ENCODE data around the gene SLC6A19.
"Not testable (repeated sequence)": the region's sequence is repeated elsewhere in the genome, so short reads cannot be mapped to it uniquely, and the experiment has no call there.

The SLC6A19 gene

DNA sequence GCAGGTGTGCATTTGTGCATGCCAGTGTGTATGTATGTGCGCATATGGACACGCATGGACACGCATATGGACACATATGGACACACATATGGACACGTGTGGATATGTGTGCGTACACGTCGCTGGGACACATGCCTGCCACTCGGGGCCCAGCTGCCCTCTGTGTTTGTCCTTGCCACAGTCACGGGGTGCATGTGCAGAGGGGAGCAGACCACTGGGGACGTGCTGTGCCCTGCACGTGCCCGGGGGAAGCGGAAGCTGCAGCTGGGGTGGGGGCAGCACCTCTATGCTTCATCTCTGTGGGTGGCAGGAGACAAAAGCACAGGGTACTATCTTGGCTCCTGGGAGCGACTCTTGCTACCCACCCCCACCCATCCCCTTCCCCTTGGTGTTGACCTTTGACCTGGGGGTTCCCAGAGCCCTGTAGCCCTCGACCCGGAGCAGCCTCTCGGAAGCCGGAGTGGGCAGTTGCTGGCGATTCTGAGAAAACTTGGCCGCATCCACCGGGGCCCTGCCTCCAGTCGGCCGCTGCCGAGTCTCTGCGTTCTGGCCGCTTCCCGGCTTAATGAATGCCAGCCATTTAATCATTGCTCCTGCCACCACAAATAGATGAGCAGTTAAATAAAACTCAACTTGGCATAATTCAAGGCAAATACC lies 21.4 kb downstream of the SLC6A19 start:
- Mint-ChIP-seq H3K36me3 (ENCODE audit: low read depth) (no peaks in the 10 kb centered on the region), H3K9me3 (no peaks in the 10 kb centered on the region), H3K4me3 (no peak overlapping the region), H3K27ac (no peak overlapping the region), H3K27me3 (no peaks in the 10 kb centered on the region), H3K4me1 (ENCODE audit: low read depth) (no peaks in the 10 kb centered on the region)

DNA sequence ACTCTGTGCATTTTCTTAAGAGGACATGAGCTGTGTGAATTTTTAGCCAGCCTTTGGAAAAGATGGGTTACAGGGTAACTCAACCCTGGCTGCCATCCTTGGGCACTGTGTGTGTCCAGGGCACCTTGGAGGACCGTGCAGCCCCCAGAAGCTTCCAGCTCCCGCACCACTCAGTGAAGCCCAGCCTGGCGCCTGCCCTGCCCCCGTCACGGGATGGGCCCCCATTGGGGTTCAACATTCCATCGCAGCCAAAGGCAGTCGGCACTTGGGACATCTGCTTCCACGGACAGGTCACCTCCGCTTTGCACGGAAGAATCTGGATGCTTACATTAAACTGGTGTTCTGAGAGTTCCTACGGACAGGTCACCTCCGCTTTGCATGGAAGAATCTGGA lies 21.9 kb downstream of the SLC6A19 start:
- H3K27me3 Mint-ChIP-seq: peaks cover 1% of the 10 kb centered on the region
- no peaks in the 10 kb centered on the region for H3K4me1 Mint-ChIP-seq (ENCODE audit: low read depth)

GRCh38 chr5:1224631-1225030 lies 23.2 kb downstream of the SLC6A19 start:
- no peak overlapping the region for H3K4me3 Mint-ChIP-seq
- H3K4me1 Mint-ChIP-seq (ENCODE audit: low read depth): no peaks in the 10 kb centered on the region
- no peaks in the 10 kb centered on the region for H3K9me3 Mint-ChIP-seq
- no peak overlapping the region for H3K27ac Mint-ChIP-seq
- no peaks in the 10 kb centered on the region for H3K36me3 Mint-ChIP-seq (ENCODE audit: low read depth)
- peaks cover 11% of the 10 kb centered on the region for H3K27me3 Mint-ChIP-seq

More for the DNA sequence above, 21.9 kb downstream of the SLC6A19 start:
- H3K4me3 Mint-ChIP-seq: no peak overlapping the region
- H3K27ac Mint-ChIP-seq: no peak overlapping the region
- H3K36me3 Mint-ChIP-seq (ENCODE audit: low read depth): no peaks in the 10 kb centered on the region
- no peaks in the 10 kb centered on the region for H3K9me3 Mint-ChIP-seq

DNA sequence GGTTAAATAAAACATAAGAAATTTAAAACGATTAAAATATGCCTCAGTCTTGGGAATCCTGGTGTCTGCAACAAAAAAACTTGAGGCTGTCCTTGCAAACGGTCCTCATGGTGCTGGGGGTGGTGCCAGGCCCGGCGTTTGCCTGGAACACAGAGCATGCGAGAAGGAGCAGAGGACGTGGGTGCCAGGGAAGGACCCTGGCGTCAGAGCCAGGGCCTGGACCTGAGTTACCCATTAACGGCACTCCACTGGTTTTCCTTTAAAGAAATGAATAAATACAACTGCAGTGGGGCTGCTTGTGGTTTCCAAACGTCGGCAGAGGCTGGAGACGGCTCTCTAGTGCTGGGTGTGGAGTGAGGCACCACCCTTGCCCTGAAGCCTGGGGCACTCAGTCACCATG lies 23.7 kb downstream of the SLC6A19 start, which contains the start of gene SLC6A18:
TSS of gene SLC6A18 (plus strand) at position 301 of the 400 bp plus-strand sequence. CDS start at position 398, 97 bp downstream.
- Mint-ChIP-seq H3K27me3 (peaks cover 11% of the 10 kb centered on the region), H3K9me3 (no peaks in the 10 kb centered on the region), H3K36me3 (ENCODE audit: low read depth) (no peaks in the 10 kb centered on the region), H3K4me1 (ENCODE audit: low read depth) (no peaks in the 10 kb centered on the region), H3K27ac (no peak within 1 kb of the TSS), H3K4me3 (no peak within 1 kb of the TSS)

DNA sequence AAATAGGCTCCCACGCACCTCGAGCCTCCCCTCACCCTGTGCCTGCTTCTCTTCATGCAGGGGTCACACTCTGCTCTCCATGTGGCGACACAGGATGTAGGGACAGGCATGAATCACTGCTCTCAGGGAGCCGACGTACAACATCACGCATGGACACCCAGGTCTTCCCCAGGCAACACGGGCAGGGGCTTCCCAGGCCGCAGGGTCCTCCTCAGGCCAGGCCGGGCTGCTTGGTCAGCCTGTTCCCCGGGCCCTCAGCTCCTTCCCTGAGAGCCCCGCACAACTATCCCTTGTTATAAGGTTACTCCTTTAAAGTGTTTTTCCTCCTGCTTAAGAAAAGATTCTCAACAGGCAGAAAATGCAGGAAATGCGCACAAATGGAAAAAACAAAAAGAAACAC lies 24.8 kb downstream of the SLC6A19 start:
- no peak overlapping the region for H3K4me3 Mint-ChIP-seq
- no peaks in the 10 kb centered on the region for H3K9me3 Mint-ChIP-seq
- no peak overlapping the region for H3K27ac Mint-ChIP-seq
- H3K36me3 Mint-ChIP-seq (ENCODE audit: low read depth): no peaks in the 10 kb centered on the region
- peaks cover 11% of the 10 kb centered on the region for H3K27me3 Mint-ChIP-seq
- H3K4me1 Mint-ChIP-seq (ENCODE audit: low read depth): no peaks in the 10 kb centered on the region

DNA sequence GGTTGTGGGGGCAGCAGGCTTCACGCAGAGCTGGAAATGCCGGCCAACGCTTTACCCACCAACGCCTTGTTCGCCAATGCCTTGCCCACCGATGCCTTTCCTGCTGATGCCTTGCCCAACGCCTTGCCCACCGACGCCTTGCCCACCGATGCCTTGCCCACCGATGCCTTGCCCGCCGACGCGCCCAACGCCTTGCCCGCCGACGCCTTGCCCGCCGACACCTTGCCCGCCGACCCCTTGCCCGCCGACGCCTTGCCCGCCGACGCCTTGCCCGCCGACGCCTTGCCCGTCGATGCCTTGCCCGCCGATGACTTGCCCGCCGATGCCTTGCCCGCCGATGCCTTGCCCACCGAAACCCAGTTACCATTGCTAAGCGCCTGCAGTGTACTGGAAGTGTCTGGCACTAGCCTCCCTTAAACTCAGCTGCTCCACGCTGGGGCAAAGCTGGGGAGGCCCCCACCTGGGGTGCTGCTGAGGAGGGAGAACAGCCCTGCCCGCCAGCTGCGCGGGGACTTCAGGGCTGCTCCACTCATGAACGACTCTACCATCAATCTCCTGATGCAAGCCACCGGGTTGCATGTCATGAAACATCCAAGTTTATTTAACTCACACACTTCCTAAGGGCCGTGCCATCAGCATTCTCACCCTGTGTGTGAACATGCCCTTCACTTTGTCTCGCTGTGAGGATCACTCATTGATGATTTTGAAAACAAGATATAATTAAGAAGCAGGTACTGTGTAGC lies 25.6 kb downstream of the SLC6A19 start:
- no peaks in the 10 kb centered on the region for H3K36me3 Mint-ChIP-seq (ENCODE audit: low read depth)
- H3K27ac Mint-ChIP-seq: no peak overlapping the region
- H3K9me3 Mint-ChIP-seq: no peaks in the 10 kb centered on the region
- no peak overlapping the region for H3K4me3 Mint-ChIP-seq
- H3K4me1 Mint-ChIP-seq (ENCODE audit: low read depth): no peaks in the 10 kb centered on the region
- H3K27me3 Mint-ChIP-seq: peaks cover 11% of the 10 kb centered on the region

DNA sequence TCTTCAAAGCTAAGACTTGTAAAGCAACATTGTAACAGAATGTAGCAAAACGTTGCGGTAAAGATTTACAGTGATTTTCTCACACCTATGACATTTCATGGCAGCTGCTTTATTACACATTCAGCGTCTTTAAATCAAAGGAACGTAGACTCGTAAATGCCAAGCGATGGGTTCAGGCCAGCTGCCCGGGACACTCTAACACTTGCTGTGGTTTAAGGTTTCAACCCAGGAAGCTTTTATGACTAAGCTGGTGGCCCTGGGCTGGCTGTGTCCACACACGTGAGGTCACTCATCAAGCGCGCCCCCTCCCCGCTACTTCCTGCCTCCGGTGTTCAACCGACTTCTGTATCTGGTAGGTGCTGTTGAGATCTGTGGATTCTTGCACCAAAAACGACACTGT lies 26.3 kb downstream of the SLC6A19 start:
- Mint-ChIP-seq H3K27ac (no peak overlapping the region), H3K36me3 (ENCODE audit: low read depth) (no peaks in the 10 kb centered on the region), H3K4me3 (no peak overlapping the region), H3K4me1 (ENCODE audit: low read depth) (no peaks in the 10 kb centered on the region), H3K27me3 (peaks cover 11% of the 10 kb centered on the region), H3K9me3 (no peaks in the 10 kb centered on the region)

DNA sequence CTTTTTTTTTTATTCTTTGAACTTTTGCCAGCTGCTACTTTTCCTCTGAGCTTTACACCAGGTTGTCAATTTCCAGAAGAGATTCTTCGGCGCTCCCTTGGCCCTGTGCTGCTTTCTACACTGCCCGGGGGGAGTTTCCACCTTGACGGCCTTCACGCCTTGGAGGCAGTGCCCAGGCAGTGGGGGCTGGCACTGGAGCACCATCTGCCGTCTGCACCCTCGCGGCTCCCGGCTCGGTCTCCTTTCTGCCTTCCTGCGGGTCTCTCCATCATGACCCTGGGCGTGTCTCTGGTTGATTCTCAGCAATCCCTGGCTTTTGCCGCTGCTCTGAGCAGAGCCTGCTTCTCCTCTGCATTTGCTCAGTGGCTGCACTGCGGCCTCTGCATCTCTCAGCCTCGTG lies 26.7 kb downstream of the SLC6A19 start:
- Mint-ChIP-seq H3K9me3 (no peaks in the 10 kb centered on the region), H3K4me3 (no peak overlapping the region), H3K27ac (no peak overlapping the region), H3K4me1 (ENCODE audit: low read depth) (no peaks in the 10 kb centered on the region), H3K36me3 (ENCODE audit: low read depth) (no peaks in the 10 kb centered on the region), H3K27me3 (peaks cover 11% of the 10 kb centered on the region)

GRCh38 chr5:1229023-1229422 lies 27.6 kb downstream of the SLC6A19 start:
- H3K36me3 Mint-ChIP-seq (ENCODE audit: low read depth); H3K9me3 Mint-ChIP-seq; H3K4me1 Mint-ChIP-seq (ENCODE audit: low read depth): not testable (repeated sequence)

DNA sequence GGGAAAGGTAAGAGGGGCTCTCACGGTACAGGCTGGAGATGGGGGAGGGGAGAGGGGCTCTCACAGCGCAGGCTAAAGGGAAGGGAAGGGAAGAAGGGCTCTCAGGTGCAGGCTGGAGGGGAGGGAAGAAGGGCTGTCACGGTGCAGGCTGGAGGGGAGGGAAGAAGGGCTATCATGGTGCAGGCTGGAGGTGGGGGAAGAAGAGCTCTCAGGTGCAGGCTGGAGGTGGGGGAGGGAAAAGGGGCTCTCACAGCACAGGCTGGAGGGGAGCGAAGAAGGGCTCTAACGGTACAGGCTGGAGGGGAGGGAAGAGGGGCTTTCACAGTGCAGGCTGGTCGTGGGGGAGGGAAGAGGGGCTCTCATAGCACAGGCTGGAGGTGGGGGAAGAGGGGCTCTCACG lies 28.4 kb downstream of the SLC6A19 start:
- Mint-ChIP-seq H3K9me3 (no peaks in the 10 kb centered on the region), H3K36me3 (ENCODE audit: low read depth) (no peaks in the 10 kb centered on the region), H3K4me3 (no peak overlapping the region), H3K27me3 (peaks cover 11% of the 10 kb centered on the region), H3K27ac (no peak overlapping the region), H3K4me1 (ENCODE audit: low read depth) (no peaks in the 10 kb centered on the region)

More at GRCh38 chr5:1229023-1229422, 27.6 kb downstream of the SLC6A19 start:
- peak overlapping the region; percentile 9 for H3K27ac Mint-ChIP-seq
- H3K4me3 Mint-ChIP-seq: not testable (repeated sequence)
- H3K27me3 Mint-ChIP-seq: peaks cover 11% of the 10 kb centered on the region

GRCh38 chr5:1230551-1230950 lies 29.2 kb downstream of the SLC6A19 start:
- H3K27ac Mint-ChIP-seq: no peak overlapping the region
- no peak overlapping the region for H3K4me3 Mint-ChIP-seq
- H3K4me1 Mint-ChIP-seq (ENCODE audit: low read depth): no peaks in the 10 kb centered on the region
- H3K36me3 Mint-ChIP-seq (ENCODE audit: low read depth): no peaks in the 10 kb centered on the region
- H3K27me3 Mint-ChIP-seq: peaks cover 11% of the 10 kb centered on the region
- H3K9me3 Mint-ChIP-seq: peaks cover 2% of the 10 kb centered on the region

DNA sequence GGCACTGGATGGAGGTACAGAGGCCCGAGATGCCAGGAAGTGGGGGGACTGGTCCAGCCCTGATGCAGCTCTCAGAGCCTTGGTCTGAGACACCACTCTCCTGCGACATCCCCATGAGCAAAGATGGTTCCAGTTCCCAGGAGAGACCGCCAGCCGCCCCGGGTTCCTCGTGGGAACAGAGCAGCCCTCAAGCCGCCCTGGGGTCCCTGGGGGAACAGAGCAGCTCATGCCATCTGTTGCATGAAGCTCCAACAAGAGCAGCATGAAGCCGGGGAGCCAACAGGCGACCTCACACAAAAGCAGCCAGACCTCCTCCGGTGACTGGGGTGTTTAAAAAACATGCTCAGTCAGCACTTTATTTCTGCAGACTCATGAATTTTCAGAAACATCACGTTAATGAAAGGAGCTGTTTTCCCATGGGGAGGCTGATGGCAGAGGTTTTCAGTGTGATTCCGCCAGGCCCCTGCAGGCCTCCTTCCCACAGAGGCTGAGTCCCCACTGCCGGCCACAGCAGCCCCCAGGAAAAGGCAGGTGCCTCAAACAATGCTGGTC lies 30.0 kb downstream of the SLC6A19 start:
- H3K36me3 Mint-ChIP-seq (ENCODE audit: low read depth): no peaks in the 10 kb centered on the region
- no peaks in the 10 kb centered on the region for H3K4me1 Mint-ChIP-seq (ENCODE audit: low read depth)
- H3K27ac Mint-ChIP-seq: no peak overlapping the region
- H3K9me3 Mint-ChIP-seq: peaks cover 9% of the 10 kb centered on the region
- H3K27me3 Mint-ChIP-seq: peaks cover 11% of the 10 kb centered on the region
- no peak overlapping the region for H3K4me3 Mint-ChIP-seq

DNA sequence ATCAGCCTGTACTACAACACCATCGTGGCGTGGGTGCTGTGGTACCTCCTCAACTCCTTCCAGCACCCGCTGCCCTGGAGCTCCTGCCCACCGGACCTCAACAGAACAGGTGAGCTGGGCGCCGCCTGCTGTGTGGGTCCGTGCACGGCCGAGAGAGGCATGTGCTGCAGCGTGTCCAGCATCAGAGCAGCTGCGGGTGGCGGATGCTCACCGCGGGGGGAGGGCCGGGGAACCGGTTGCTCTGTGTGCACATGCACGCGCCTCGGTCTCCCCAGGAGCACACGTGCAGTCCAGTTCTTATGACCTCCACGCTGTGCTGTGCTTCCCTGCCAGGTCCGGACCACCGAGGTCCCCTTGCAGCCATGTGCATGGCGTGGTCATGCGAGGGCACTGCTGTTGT lies 31.4 kb downstream of the SLC6A19 start:
- Mint-ChIP-seq H3K27me3 (peaks cover 11% of the 10 kb centered on the region), H3K36me3 (ENCODE audit: low read depth) (no peaks in the 10 kb centered on the region), H3K27ac (no peak overlapping the region), H3K4me3 (no peak overlapping the region), H3K4me1 (ENCODE audit: low read depth) (no peaks in the 10 kb centered on the region), H3K9me3 (peaks cover 9% of the 10 kb centered on the region)

GRCh38 chr5:1235379-1235778 lies 34.0 kb downstream of the SLC6A19 start:
- H3K36me3 Mint-ChIP-seq (ENCODE audit: low read depth): no peaks in the 10 kb centered on the region

GRCh38 chr5:1235838-1236237 lies 34.4 kb downstream of the SLC6A19 start:
- no peaks in the 10 kb centered on the region for H3K36me3 Mint-ChIP-seq (ENCODE audit: low read depth)
- H3K27me3 Mint-ChIP-seq: no peaks in the 10 kb centered on the region
- no peak overlapping the region for H3K4me3 Mint-ChIP-seq
- H3K4me1 Mint-ChIP-seq (ENCODE audit: low read depth): no peaks in the 10 kb centered on the region
- H3K27ac Mint-ChIP-seq: no peak overlapping the region
- peaks cover 9% of the 10 kb centered on the region for H3K9me3 Mint-ChIP-seq

More at GRCh38 chr5:1235379-1235778, 34.0 kb downstream of the SLC6A19 start:
- H3K27ac Mint-ChIP-seq: no peak overlapping the region
- no peak overlapping the region for H3K4me3 Mint-ChIP-seq
- no peaks in the 10 kb centered on the region for H3K4me1 Mint-ChIP-seq (ENCODE audit: low read depth)
- peaks cover 9% of the 10 kb centered on the region for H3K9me3 Mint-ChIP-seq
- no peaks in the 10 kb centered on the region for H3K27me3 Mint-ChIP-seq

Data from stimulated activated naive CD8-positive, alpha-beta T cell treated with anti-CD3 and anti-CD28 coated beads, Interleukin-15, Interleukin-2, amounts not matched to agents 100 ng/mL and 50 ng/mL, for 24 hours (primary cell).